K562 (cell line): ENCODE results near the gene GNAS-AS1. TPM values are rescaled to one million over a fixed set of nuclear protein-coding genes. Genes with fewer than 3 reads are reported as not detected.

ENCODE experiments used
- ATAC-seq: fragments of 200-7000 bp; cut with Tn5 transposase; 3 replicates; pipeline ENCODE4 v1.9.1; 2020; ENCODE audit warnings: moderate library complexity
- BruUV-seq: library from RNA; stranded (reverse); fragments of 400-500 nt; replicated peaks from 2 replicates; lab custom pipeline; 2021; lab: Mats Ljungman, UMichigan
- CTCF ChIA-PET: fragments of 300-600 bp; formaldehyde crosslinking; extraction: SDS; loops from one replicate; lab custom pipeline; 2021; ENCODE audit warnings: low intra/inter-chr PET ratio; lab: Yijun Ruan, JAX
- POLR2A ChIA-PET: fragments of 300-600, 350-650 bp; sonication (Branson Sonifier 250); formaldehyde crosslinking; extraction: SDS; loops from one replicate; lab custom pipeline; 2021; ENCODE audit warnings: antibody characterized with exemption, inconsistent platforms; lab: Yijun Ruan, JAX
- DNase-seq, 4 experiments: peaks; one replicate each; pipeline versions ENCODE4 v3.0.0 to v3.0.0-alpha.2; 2011 to 2018; ENCODE audit warnings: low spot score in 3 of 4, mixed read lengths in 3 of 4; ENCODE audit errors: extremely low read depth in 1 of 4
- FAIRE-seq: peaks from 2 replicates; lab custom pipeline; 2011; peaks lifted over from hg19 to GRCh38; lab: Jason Lieb, UNC
- H2AFZ ChIP-seq: 2 replicates; pipeline ENCODE4 v1.6.0; 2011; ENCODE audit warnings: low read depth, low read length, control low read depth, inconsistent platforms
- H3K27ac ChIP-seq: fragments of 200-600 bp; 3 replicates; pipeline ENCODE4 v1.8.0; 2011; ENCODE audit warnings: low read depth, mild to moderate bottlenecking, control low read depth, inconsistent platforms, low read length, moderate library complexity, mixed read lengths; ENCODE audit errors: extremely low read depth
- H3K27me3 ChIP-seq, 2 experiments: fragments of 300-600 bp in 1 of 2; 2 replicates in 1 of 2; 3 replicates in 1 of 2; pipeline versions ENCODE4 v1.6.0 to v1.8.0; 2011; ENCODE audit warnings: inconsistent platforms in 2 of 2, low read length in 2 of 2, mild to moderate bottlenecking in 1 of 2, mixed read lengths in 1 of 2, moderate library complexity in 1 of 2; ENCODE audit not compliant: control insufficient read depth in 2 of 2, insufficient read depth in 2 of 2
- H3K36me3 ChIP-seq: fragments of 300-600 bp; 3 replicates; pipeline ENCODE4 v1.8.0; 2011; ENCODE audit warnings: mild to moderate bottlenecking, low read length, inconsistent platforms; ENCODE audit not compliant: control insufficient read depth, insufficient read depth
- H3K4me1 ChIP-seq, 2 experiments: fragments of 200-600 bp in 1 of 2; replicated peaks in 1 of 2; 2 replicates in 1 of 2; 3 replicates in 1 of 2; pipeline versions ENCODE4 v1.5.1 to v1.8.0; 2011; ENCODE audit warnings: inconsistent platforms in 2 of 2, low read length in 2 of 2, mild to moderate bottlenecking in 1 of 2, mixed read lengths in 1 of 2, moderate library complexity in 1 of 2; ENCODE audit not compliant: control insufficient read depth in 2 of 2, insufficient read depth in 2 of 2
- H3K4me2 ChIP-seq: 2 replicates; pipeline ENCODE4 v1.6.1; 2011; ENCODE audit warnings: low read length, control low read depth, inconsistent platforms, mixed read lengths; ENCODE audit not compliant: insufficient read depth
- H3K4me3 ChIP-seq: fragments of 200-600 bp; sonication (generic), shearing (Covaris generic); 2 replicates; pipeline ENCODE4 v1.5.1; 2016; ENCODE audit warnings: control low read depth, inconsistent platforms
- H3K79me2 ChIP-seq: fragments of 200-600 bp; 3 replicates; pipeline ENCODE4 v1.8.0; 2011; ENCODE audit warnings: low read length, inconsistent platforms; ENCODE audit not compliant: control insufficient read depth, insufficient read depth
- H3K9ac ChIP-seq, 2 experiments: 2 replicates each; pipeline versions ENCODE4 v1.6.0 to v1.6.1; 2011; ENCODE audit warnings: low read depth in 2 of 2, low read length in 2 of 2, control low read depth in 1 of 2, inconsistent platforms in 1 of 2, mild to moderate bottlenecking in 1 of 2, mixed read lengths in 1 of 2; ENCODE audit not compliant: insufficient read depth in 1 of 2
- H3K9me1 ChIP-seq: one replicate; pipeline ENCODE4 v1.6.0; 2011; ENCODE audit warnings: inconsistent platforms, mild to moderate bottlenecking, low read length, moderate library complexity; ENCODE audit not compliant: control insufficient read depth, insufficient read depth
- H3K9me3 ChIP-seq: replicated peaks from 2 replicates; pipeline ENCODE4 v1.5.1; 2011; ENCODE audit warnings: low read depth, low read length, inconsistent platforms; ENCODE audit not compliant: control insufficient read depth, insufficient read depth
- H4K20me1 ChIP-seq: replicated peaks from 2 replicates; pipeline ENCODE4 v1.6.1; 2011; ENCODE audit warnings: low read length, inconsistent platforms, mixed read lengths; ENCODE audit not compliant: control insufficient read depth, insufficient read depth
- POLR2A ChIP-seq: fragments of 450-650 bp; conservative IDR thresholded peaks from 2 replicates; pipeline ENCODE4 v1.6.1; 2016
- POLR2AphosphoS5 ChIP-seq: IDR thresholded peaks from 2 replicates; pipeline ENCODE4 v1.6.1; 2011; ENCODE audit warnings: mild to moderate bottlenecking, low read depth, low read length, moderate library complexity; ENCODE audit not compliant: control insufficient read depth, insufficient read depth
- POLR2G ChIP-seq: fragments of 200-400 bp; formaldehyde crosslinking; IDR thresholded peaks from 2 replicates; pipeline ENCODE4 v1.6.1; 2017; ENCODE audit warnings: low read depth, mild to moderate bottlenecking, antibody characterized with exemption, low read length, moderate library complexity
- SUPT5H ChIP-seq: fragments of 450-650 bp; IDR thresholded peaks from 2 replicates; pipeline ENCODE4 v1.6.1; 2016
- USF2 ChIP-seq: sonication (generic); formaldehyde crosslinking; IDR thresholded peaks from 2 replicates; pipeline ENCODE4 v1.5.0; 2020; ENCODE audit warnings: missing genetic modification reagents
- WGBS: fragments of 100-300 bp; shearing (Covaris generic); methylation state at CpG from one replicate; pipeline ENCODE4 v1.1.6; 2016; ENCODE audit warnings: low coverage, mixed read lengths; ENCODE audit not compliant: insufficient coverage; ENCODE audit errors: missing lambda C conversion rate; 5-methylcytosine and 5-hydroxymethylcytosine counted together
- in situ Hi-C: fragments of 300-500 bp; cut with MboI; formaldehyde crosslinking; loops from 4 replicates; pipeline ENCODE4 v1.15.0; 2018; ENCODE audit warnings: inconsistent platforms, mixed read lengths
- intact Hi-C: fragments of 100-400 bp; cut with micrococcal nuclease; formaldehyde crosslinking; loops from 2 replicates; pipeline ENCODE4 v1.14.2; 2022
- polyA plus RNA-seq, 8 experiments: library from polyadenylated mRNA; depleted of rRNA in 4 of 8; stranded (reverse) in 5 of 8; unstranded in 3 of 8; fragments of >200 nt; fragmentation: Nextera tagmentation in 2 of 8; fragmentation: Illumina TruSeq in 1 of 8; extraction: Ambion mirVana in 2 of 8; extraction: Trizol in 1 of 8; gene quantifications; 2 replicates each; pipeline versions ENCODE4 v1.2.1 to v1.2.3, GENCODE V29; 2011 to 2014; ENCODE audit warnings: inconsistent platforms in 1 of 8, missing spikeins in 1 of 8
- total RNA-seq, 7 experiments: library from RNA; depleted of rRNA in 6 of 7; stranded (reverse); fragments of >200 nt in 6 of 7; fragmentation: Illumina TruSeq in 2 of 7; extraction: Trizol in 2 of 7; gene quantifications; 2 replicates each; pipeline versions ENCODE4 v1.2.1 to v1.2.3, GENCODE V29; 2011 to 2021; ENCODE audit warnings: low replicate concordance in 1 of 7

Gene GNAS-AS1
- total and polyA plus RNA-seq, 9 of the 15 experiments (the other 6 are each of a cell fraction or from before 2014, with no cell fraction given), result 0.04 to 2.5 (median 0.25) TPM

DNA sequence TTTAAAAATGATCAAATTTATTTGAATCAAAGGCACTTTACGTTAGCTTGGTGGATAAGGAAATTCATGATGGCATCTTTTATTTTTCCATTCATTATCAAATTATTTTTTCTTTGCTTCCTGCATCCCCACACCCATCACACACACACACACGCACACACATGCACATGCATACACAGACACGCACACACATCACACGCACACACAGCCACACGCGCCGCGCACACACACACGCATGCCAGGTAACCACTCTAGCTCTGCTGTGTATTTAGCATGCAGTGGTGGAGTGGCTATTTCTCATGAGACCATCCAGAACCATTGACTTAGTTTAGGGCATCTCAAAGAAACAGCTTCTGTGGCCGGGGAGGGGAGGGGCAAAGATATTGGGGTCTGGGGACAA lies 48.8 kb upstream of the GNAS-AS1 start:
- 96% methylated on average over 10 of the region's 10 CpGs for WGBS
- POLR2A ChIA-PET, result interaction anchor here (0.6 to 2.2 kb wide), 6 partner anchors 8 to 53 kb away, joined by 3 to 9 read pairs (median 3); no protein-coding TSS in a partner anchor
- no peak for FAIRE-seq

More for the DNA sequence above, 48.8 kb upstream of the GNAS-AS1 start:
- Histone ChIP-seq H3K9me3 (no peaks in the 10 kb centered on the region), H4K20me1 (no peaks in the 10 kb centered on the region; the same call in 1 of the 2 replicates), H3K79me2 (peaks cover 82% of the 10 kb centered on the region), H3K4me1 (peaks cover 3 to 5% of the 10 kb centered on the region in 2 experiments; a peak in 4 of 5 replicates), H3K27ac (no peak overlapping the region), H3K36me3 (peaks cover 94% of the 10 kb centered on the region), H3K9ac (no peak overlapping the region), H2AFZ (no peak overlapping the region), H3K4me3 (no peak overlapping the region), H3K4me2 (no peak overlapping the region), H3K27me3 (no peaks in the 10 kb centered on the region), H3K9me1 (no peaks in the 10 kb centered on the region)
- intact Hi-C loops (no loop called here), in situ Hi-C loops (no loop called here)
- ATAC-seq (no peak), DNase-seq (no peak)
- CTCF ChIA-PET, result no interaction called here
- BruUV-seq, result no TSS peak
- TF ChIP-seq POLR2A, result peak; percentile 41; the same call in 1 of the 2 replicates
- peak; percentile 40; the same call in 1 of the 2 replicates for TF ChIP-seq SUPT5H
- 0 out of 2 replicates have a peak, but pooled peaks have one; percentile 33 for TF ChIP-seq POLR2G
- TF ChIP-seq POLR2AphosphoS5, result 0 out of 2 replicates have a peak, but pooled peaks have one; percentile 15
- no peak for TF ChIP-seq USF2 (CRISPR knock-in tag)
